NCI-H1436 (cell line): Measurements from ENCODE around the gene KATNBL1.
A peak's percentile ranks its signal among the peaks of the same experiment; 100 is the strongest.

Experiments
- DNase-seq: peaks from one replicate; lab custom pipeline; 2025; lab: John Stamatoyannopoulos, UW

Gene KATNBL1

DNA sequence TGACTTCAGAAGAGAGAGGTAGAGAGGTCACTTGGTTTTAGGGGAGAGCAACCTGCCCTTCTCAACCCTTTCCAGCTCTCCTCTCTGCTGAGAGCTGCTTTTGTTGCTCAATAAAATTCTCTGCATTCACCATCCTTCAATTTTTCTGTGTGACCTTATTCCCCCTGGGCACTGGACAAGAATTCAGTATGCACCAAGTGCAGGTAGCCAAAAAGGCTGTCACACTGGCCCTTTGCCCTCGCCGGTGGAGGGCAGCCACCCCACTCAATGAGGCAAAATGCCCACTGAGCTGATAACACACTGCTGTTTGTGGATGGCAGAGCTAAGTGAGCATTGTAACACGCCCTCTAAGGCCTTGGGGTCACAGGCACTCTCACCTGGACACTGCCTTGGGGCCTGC lies 95.2 kb downstream of the KATNBL1 start:
- no peak for DNase-seq

- DNase-seq = no peak
Measured at GRCh38 chr15:34114215-34114614, 95.7 kb downstream of the KATNBL1 start.

- no peak for DNase-seq
Measured at GRCh38 chr15:34111488-34111887, 98.4 kb downstream of the KATNBL1 start.

GRCh38 chr15:34109797-34110663 lies 99.9 kb downstream of the KATNBL1 start:
- peak; percentile 0 for DNase-seq

DNA sequence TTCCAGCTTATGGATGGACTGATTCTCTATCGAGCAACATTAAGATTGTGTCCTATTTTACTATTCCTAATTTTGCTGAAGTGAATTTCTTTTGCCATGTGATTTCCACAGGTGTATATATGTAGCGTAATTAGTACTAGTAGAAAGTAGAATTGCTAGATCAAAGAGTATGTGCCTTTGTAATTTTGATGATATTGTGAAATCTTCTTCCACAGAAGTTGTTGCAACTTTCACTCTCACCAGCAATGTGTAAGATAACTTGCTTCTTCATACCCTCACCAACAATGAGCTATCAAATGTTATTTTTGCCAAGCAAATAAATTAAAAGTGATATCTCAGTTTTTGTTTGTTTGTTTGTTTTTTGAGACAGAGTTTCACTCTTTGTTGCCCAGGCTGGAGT lies 102.6 kb downstream of the KATNBL1 start:
- no peak for DNase-seq

GRCh38 chr15:34106423-34106822 lies 103.5 kb downstream of the KATNBL1 start:
- DNase-seq = no peak

DNA sequence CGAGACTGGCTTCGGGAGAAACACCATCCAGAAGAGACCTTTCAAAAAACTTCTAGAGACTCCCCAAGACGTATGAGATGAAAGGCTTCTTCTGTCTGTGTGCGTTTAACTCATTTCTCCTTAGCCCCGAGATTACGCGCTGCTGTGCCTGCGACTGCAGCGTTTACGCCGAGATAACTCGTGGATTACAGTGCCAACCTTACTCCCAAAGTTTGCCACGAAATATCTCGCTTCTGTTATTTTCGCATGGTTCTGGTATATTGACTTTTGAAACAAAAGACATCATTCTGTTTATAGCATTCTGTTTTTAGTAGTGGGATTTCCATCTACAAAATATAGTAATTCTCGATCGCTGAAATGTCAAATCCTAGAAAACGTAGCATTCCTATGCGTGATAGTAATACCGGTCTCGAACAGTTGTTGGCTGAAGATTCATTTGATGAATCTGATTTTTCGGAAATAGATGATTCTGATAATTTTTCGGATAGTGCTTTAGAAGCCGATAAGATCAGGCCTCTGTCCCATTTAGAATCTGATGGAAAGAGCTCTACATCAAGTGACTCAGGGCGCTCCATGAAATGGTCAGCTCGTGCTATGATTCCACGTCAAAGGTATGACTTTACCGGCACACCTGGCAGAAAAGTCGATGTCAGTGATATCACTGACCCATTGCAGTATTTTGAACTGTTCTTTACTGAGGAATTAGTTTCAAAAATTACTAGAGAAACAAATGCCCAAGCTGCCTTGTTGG lies 107.5 kb downstream of the KATNBL1 start:
- DNase-seq = no peak

- peak; percentile 98 for DNase-seq
Measured at GRCh38 chr15:34101366-34102174, 108.3 kb downstream of the KATNBL1 start, which contains the start of the genes EMC7 and PGBD4. Gene EMC7 (minus strand): TSS chr15:34101862. CDS start chr15:34101839, 23 bp downstream. Gene PGBD4 (plus strand): TSS chr15:34102083. CDS start chr15:34102532, 449 bp downstream.

DNA sequence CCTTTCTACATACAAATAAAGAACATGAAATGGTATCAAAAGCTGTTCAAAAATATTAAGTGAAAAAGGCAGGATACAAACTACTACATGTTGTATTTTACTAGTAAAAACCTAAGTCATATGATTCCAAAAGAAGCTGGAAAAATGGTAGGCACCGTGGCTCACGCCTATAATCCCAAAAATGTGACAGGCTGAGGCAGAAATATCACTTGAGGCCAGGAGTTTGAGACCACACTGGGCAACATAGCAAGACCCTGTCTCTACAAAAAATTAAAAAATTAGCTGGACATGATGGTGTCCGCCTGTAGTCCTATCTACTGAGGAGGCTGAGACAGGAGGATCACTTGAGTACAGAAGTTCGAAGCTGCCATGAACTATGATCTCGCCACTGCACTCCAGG lies 110.0 kb downstream of the KATNBL1 start:
- no peak for DNase-seq
